ENCODE data around the gene ARHGAP24. TPM values are rescaled to one million over a fixed set of nuclear protein-coding genes. Genes with fewer than 3 reads are reported as not detected.
A peak's percentile ranks its signal among the peaks of the same experiment; 100 is the strongest.

The ARHGAP24 gene
- total and polyA plus RNA-seq, 10 of the 15 experiments (the other 5 are each of a cell fraction or from before 2014, with no cell fraction given), result 0.10 to 4.2 (median 0.52) TPM

GRCh38 chr4:85707611-85708010 is 232.7 kb downstream of the ARHGAP24 start (continued):
- TF ChIP-seq RAD21 (IDR thresholded peaks at IDR 0.05; ENCODE audit: insufficient read depth, low read depth, low read length) (no peak), DPF2 (IDR thresholded peaks at IDR 0.05) (peak; percentile 18; the same call in 1 of the 2 replicates), KAT2A (conservative IDR thresholded peaks at IDR 0.05; ENCODE audit: control insufficient read depth, low read depth, low read length) (no peak), NFYB (IDR thresholded peaks at IDR 0.05; ENCODE audit: insufficient read depth, low read depth, low read length) (no peak), YBX1 (IDR thresholded peaks at IDR 0.05) (no peak), BACH1 (IDR thresholded peaks at IDR 0.05; ENCODE audit: borderline replicate concordance) (no peak)

DNA sequence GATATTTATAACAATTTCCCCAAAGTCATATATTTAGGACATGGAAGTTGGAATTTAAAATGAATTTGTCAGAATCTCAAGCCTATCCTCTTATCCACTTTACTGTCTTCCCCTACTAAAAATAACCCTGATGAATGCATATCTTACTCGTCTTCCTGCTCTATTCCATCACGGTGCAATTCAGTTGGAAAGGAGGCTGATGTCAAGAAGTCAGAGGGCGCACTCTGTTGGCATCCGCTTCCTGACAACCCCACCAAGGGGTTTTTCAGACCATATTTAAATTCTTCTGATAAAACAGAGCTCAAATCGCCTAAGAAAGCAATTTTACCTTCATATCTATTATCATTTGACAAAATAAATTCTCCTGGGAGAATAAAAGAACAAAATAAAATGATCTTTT is 233.5 kb downstream of the ARHGAP24 start:
- FAIRE-seq (no peak), ATAC-seq (no peak), DNase-seq (ENCODE audit: low read depth, low spot score) (no peak)
- ChIA-PET POLR2A (no interaction called here), SMC1A (ENCODE audit: uncharacterized antibody, unreplicated experiment) (no interaction called here), CTCF (interaction anchor here (1.0 kb wide), 1 partner anchor 8 kb away, joined by 3 read pairs; no protein-coding TSS in a partner anchor), RAD21 (ENCODE audit: unreplicated experiment) (no interaction called here)
- in situ Hi-C loops (cut with MboI) (no loop called here), intact Hi-C loops (cut with micrococcal nuclease; ENCODE audit: unreplicated experiment) (no loop called here)
- Histone ChIP-seq H3K4me1 (ENCODE audit: control insufficient read depth, insufficient read depth, low read length) (no peaks in the 10 kb centered on the region), H3K4me2 (ENCODE audit: control insufficient read depth, insufficient read depth) (no peak overlapping the region), H2AFZ (ENCODE audit: control insufficient read depth, low read depth, low read length) (no peak overlapping the region), H4K20me1 (ENCODE audit: control insufficient read depth, insufficient read depth) (no peaks in the 10 kb centered on the region), H3K9ac (ENCODE audit: control insufficient read depth, insufficient read depth, low read length) (no peak overlapping the region), H3K27me3 (replicated peaks in 1 of 2; ENCODE audit: control insufficient read depth in 2 of 2, insufficient read depth in 2 of 2, low read length in 1 of 2) (no peaks in the 10 kb centered on the region), H3K79me2 (ENCODE audit: control insufficient read depth, insufficient read depth, low read length) (no peaks in the 10 kb centered on the region), H3K36me3 (ENCODE audit: control insufficient read depth in 2 of 2, insufficient read depth in 2 of 2, low read length in 1 of 2) (no peaks in the 10 kb centered on the region), H3K27ac (ENCODE audit: control insufficient read depth, insufficient read depth) (no peak overlapping the region), H3K9me3 (replicated peaks; ENCODE audit: control insufficient read depth, insufficient read depth, low read length) (no peaks in the 10 kb centered on the region), H3K4me3 (no peak overlapping the region)
- WGBS (ENCODE audit: insufficient coverage, insufficient replicate concordance, low lambda C conversion rate, missing lambda C conversion rate), result 45% methylated on average over 5 of the region's 5 CpGs
- TF ChIP-seq ASH2L (IDR thresholded peaks at IDR 0.05; ENCODE audit: borderline replicate concordance, low read depth) (no peak), HDAC2 (IDR thresholded peaks at IDR 0.05) (no peak), SIX5 (IDR thresholded peaks at IDR 0.05; ENCODE audit: low read depth, low read length, severe bottlenecking) (no peak), MXI1 (IDR thresholded peaks at IDR 0.05; ENCODE audit: low read depth, low read length) (no peak), EP300 (IDR thresholded peaks at IDR 0.05; ENCODE audit: borderline replicate concordance in 1 of 2, control insufficient read depth in 1 of 2, low read depth in 2 of 2, low read length in 2 of 2) (no peak), NR2C2 (IDR thresholded peaks at IDR 0.05; ENCODE audit: borderline replicate concordance, control insufficient read depth, insufficient read length, low read depth) (no peak)
- TF ChIP-seq, protein P1, sequence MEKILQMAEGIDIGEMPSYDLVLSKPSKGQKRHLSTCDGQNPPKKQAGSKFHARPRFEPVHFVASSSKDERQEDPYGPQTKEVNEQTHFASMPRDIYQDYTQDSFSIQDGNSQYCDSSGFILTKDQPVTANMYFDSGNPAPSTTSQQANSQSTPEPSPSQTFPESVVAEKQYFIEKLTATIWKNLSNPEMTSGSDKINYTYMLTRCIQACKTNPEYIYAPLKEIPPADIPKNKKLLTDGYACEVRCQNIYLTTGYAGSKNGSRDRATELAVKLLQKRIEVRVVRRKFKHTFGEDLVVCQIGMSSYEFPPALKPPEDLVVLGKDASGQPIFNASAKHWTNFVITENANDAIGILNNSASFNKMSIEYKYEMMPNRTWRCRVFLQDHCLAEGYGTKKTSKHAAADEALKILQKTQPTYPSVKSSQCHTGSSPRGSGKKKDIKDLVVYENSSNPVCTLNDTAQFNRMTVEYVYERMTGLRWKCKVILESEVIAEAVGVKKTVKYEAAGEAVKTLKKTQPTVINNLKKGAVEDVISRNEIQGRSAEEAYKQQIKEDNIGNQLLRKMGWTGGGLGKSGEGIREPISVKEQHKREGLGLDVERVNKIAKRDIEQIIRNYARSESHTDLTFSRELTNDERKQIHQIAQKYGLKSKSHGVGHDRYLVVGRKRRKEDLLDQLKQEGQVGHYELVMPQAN (conservative IDR thresholded peaks at IDR 0.05), result no peak
- no TSS peak for BruUV-seq (replicated peaks)
